K562 (cell line): ENCODE data around the gene MYO18B. TPM values are rescaled to one million over a fixed set of nuclear protein-coding genes. Genes with fewer than 3 reads are reported as not detected.

ENCODE experiments used
- ATAC-seq: fragments of 200-7000 bp; cut with Tn5 transposase; 3 replicates; pipeline ENCODE4 v1.9.1; 2020; ENCODE audit warnings: moderate library complexity
- BruUV-seq: library from RNA; stranded (reverse); fragments of 400-500 nt; replicated peaks from 2 replicates; lab custom pipeline; 2021; lab: Mats Ljungman, UMichigan
- CTCF ChIA-PET: fragments of 300-600 bp; formaldehyde crosslinking; extraction: SDS; loops from one replicate; lab custom pipeline; 2021; ENCODE audit warnings: low intra/inter-chr PET ratio; lab: Yijun Ruan, JAX
- POLR2A ChIA-PET: fragments of 300-600, 350-650 bp; sonication (Branson Sonifier 250); formaldehyde crosslinking; extraction: SDS; loops from one replicate; lab custom pipeline; 2021; ENCODE audit warnings: antibody characterized with exemption, inconsistent platforms; lab: Yijun Ruan, JAX
- DNase-seq, 4 experiments: peaks; one replicate each; pipeline versions ENCODE4 v3.0.0 to v3.0.0-alpha.2; 2011 to 2018; ENCODE audit warnings: low spot score in 3 of 4, mixed read lengths in 3 of 4; ENCODE audit errors: extremely low read depth in 1 of 4
- FAIRE-seq: peaks from 2 replicates; lab custom pipeline; 2011; peaks lifted over from hg19 to GRCh38; lab: Jason Lieb, UNC
- H2AFZ ChIP-seq: 2 replicates; pipeline ENCODE4 v1.6.0; 2011; ENCODE audit warnings: low read depth, low read length, control low read depth, inconsistent platforms
- H3K27ac ChIP-seq: fragments of 200-600 bp; 3 replicates; pipeline ENCODE4 v1.8.0; 2011; ENCODE audit warnings: low read depth, mild to moderate bottlenecking, control low read depth, inconsistent platforms, low read length, moderate library complexity, mixed read lengths; ENCODE audit errors: extremely low read depth
- H3K27me3 ChIP-seq, 2 experiments: fragments of 300-600 bp in 1 of 2; 2 replicates in 1 of 2; 3 replicates in 1 of 2; pipeline versions ENCODE4 v1.6.0 to v1.8.0; 2011; ENCODE audit warnings: inconsistent platforms in 2 of 2, low read length in 2 of 2, mild to moderate bottlenecking in 1 of 2, mixed read lengths in 1 of 2, moderate library complexity in 1 of 2; ENCODE audit not compliant: control insufficient read depth in 2 of 2, insufficient read depth in 2 of 2
- H3K36me3 ChIP-seq: fragments of 300-600 bp; 3 replicates; pipeline ENCODE4 v1.8.0; 2011; ENCODE audit warnings: mild to moderate bottlenecking, low read length, inconsistent platforms; ENCODE audit not compliant: control insufficient read depth, insufficient read depth
- H3K4me1 ChIP-seq, 2 experiments: fragments of 200-600 bp in 1 of 2; replicated peaks in 1 of 2; 2 replicates in 1 of 2; 3 replicates in 1 of 2; pipeline versions ENCODE4 v1.5.1 to v1.8.0; 2011; ENCODE audit warnings: inconsistent platforms in 2 of 2, low read length in 2 of 2, mild to moderate bottlenecking in 1 of 2, mixed read lengths in 1 of 2, moderate library complexity in 1 of 2; ENCODE audit not compliant: control insufficient read depth in 2 of 2, insufficient read depth in 2 of 2
- H3K4me2 ChIP-seq: 2 replicates; pipeline ENCODE4 v1.6.1; 2011; ENCODE audit warnings: low read length, control low read depth, inconsistent platforms, mixed read lengths; ENCODE audit not compliant: insufficient read depth
- H3K4me3 ChIP-seq: fragments of 200-600 bp; sonication (generic), shearing (Covaris generic); 2 replicates; pipeline ENCODE4 v1.5.1; 2016; ENCODE audit warnings: control low read depth, inconsistent platforms
- H3K79me2 ChIP-seq: fragments of 200-600 bp; 3 replicates; pipeline ENCODE4 v1.8.0; 2011; ENCODE audit warnings: low read length, inconsistent platforms; ENCODE audit not compliant: control insufficient read depth, insufficient read depth
- H3K9ac ChIP-seq, 2 experiments: 2 replicates each; pipeline versions ENCODE4 v1.6.0 to v1.6.1; 2011; ENCODE audit warnings: low read depth in 2 of 2, low read length in 2 of 2, control low read depth in 1 of 2, inconsistent platforms in 1 of 2, mild to moderate bottlenecking in 1 of 2, mixed read lengths in 1 of 2; ENCODE audit not compliant: insufficient read depth in 1 of 2
- H3K9me1 ChIP-seq: one replicate; pipeline ENCODE4 v1.6.0; 2011; ENCODE audit warnings: inconsistent platforms, mild to moderate bottlenecking, low read length, moderate library complexity; ENCODE audit not compliant: control insufficient read depth, insufficient read depth
- H3K9me3 ChIP-seq: replicated peaks from 2 replicates; pipeline ENCODE4 v1.5.1; 2011; ENCODE audit warnings: low read depth, low read length, inconsistent platforms; ENCODE audit not compliant: control insufficient read depth, insufficient read depth
- H4K20me1 ChIP-seq: replicated peaks from 2 replicates; pipeline ENCODE4 v1.6.1; 2011; ENCODE audit warnings: low read length, inconsistent platforms, mixed read lengths; ENCODE audit not compliant: control insufficient read depth, insufficient read depth
- ADNP ChIP-seq: fragments of 200-800 bp; sonication (Bioruptor generic); IDR thresholded peaks from 2 replicates; pipeline ENCODE4 v1.6.1; 2016; ENCODE audit warnings: missing genetic modification characterization, missing compliant biosample characterization
- ID3 ChIP-seq, 2 experiments: fragments of 250-450 bp in 1 of 2; fragments of 450-650 bp in 1 of 2; sonication (Bioruptor Pico) in 1 of 2; IDR thresholded peaks; 2 replicates each; pipeline versions ENCODE4 v1.6.1 to v1.8.0; 2016 to 2021; ENCODE audit warnings: mild to moderate bottlenecking in 2 of 2, moderate library complexity in 2 of 2, missing compliant biosample characterization in 1 of 2, missing genetic modification characterization in 1 of 2
- NFIX ChIP-seq: fragments of 250-450 bp; sonication (Bioruptor Pico); IDR thresholded peaks from 2 replicates; pipeline ENCODE4 v1.4.0; 2020; ENCODE audit warnings: low read depth, mild to moderate bottlenecking, moderate library complexity
- POLR2H ChIP-seq: IDR thresholded peaks from 2 replicates; pipeline ENCODE4 v1.6.1; 2016; ENCODE audit warnings: missing genetic modification characterization, low read depth, mild to moderate bottlenecking, control low read depth, missing compliant biosample characterization, moderate library complexity
- PTTG1 ChIP-seq: fragments of 450-650 bp; IDR thresholded peaks from 2 replicates; pipeline ENCODE4 v1.6.1; 2016; ENCODE audit warnings: low read depth, mild to moderate bottlenecking, missing genetic modification characterization, missing compliant biosample characterization
- SREBF2 ChIP-seq: sonication (generic); formaldehyde crosslinking; IDR thresholded peaks from 2 replicates; pipeline ENCODE4 v1.4.0; 2020; ENCODE audit warnings: mild to moderate bottlenecking, missing genetic modification reagents
- XRCC5 ChIP-seq: fragments of 200-400 bp; formaldehyde crosslinking; IDR thresholded peaks from 2 replicates; pipeline ENCODE4 v1.6.1; 2017; ENCODE audit warnings: low read depth, mild to moderate bottlenecking, low read length
- ZNF609 ChIP-seq: sonication (generic); formaldehyde crosslinking; IDR thresholded peaks from 2 replicates; pipeline ENCODE4 v1.8.1; 2023; ENCODE audit warnings: missing genetic modification reagents, mild to moderate bottlenecking, borderline replicate concordance
- WGBS: fragments of 100-300 bp; shearing (Covaris generic); methylation state at CpG from one replicate; pipeline ENCODE4 v1.1.6; 2016; ENCODE audit warnings: low coverage, mixed read lengths; ENCODE audit not compliant: insufficient coverage; ENCODE audit errors: missing lambda C conversion rate; 5-methylcytosine and 5-hydroxymethylcytosine counted together
- in situ Hi-C: fragments of 300-500 bp; cut with MboI; formaldehyde crosslinking; loops from 4 replicates; pipeline ENCODE4 v1.15.0; 2018; ENCODE audit warnings: inconsistent platforms, mixed read lengths
- intact Hi-C: fragments of 100-400 bp; cut with micrococcal nuclease; formaldehyde crosslinking; loops from 2 replicates; pipeline ENCODE4 v1.14.2; 2022
- polyA plus RNA-seq, 8 experiments: library from polyadenylated mRNA; depleted of rRNA in 4 of 8; stranded (reverse) in 5 of 8; unstranded in 3 of 8; fragments of >200 nt; fragmentation: Nextera tagmentation in 2 of 8; fragmentation: Illumina TruSeq in 1 of 8; extraction: Ambion mirVana in 2 of 8; extraction: Trizol in 1 of 8; gene quantifications; 2 replicates each; pipeline versions ENCODE4 v1.2.1 to v1.2.3, GENCODE V29; 2011 to 2014; ENCODE audit warnings: inconsistent platforms in 1 of 8, missing spikeins in 1 of 8
- total RNA-seq, 7 experiments: library from RNA; depleted of rRNA in 6 of 7; stranded (reverse); fragments of >200 nt in 6 of 7; fragmentation: Illumina TruSeq in 2 of 7; extraction: Trizol in 2 of 7; gene quantifications; 2 replicates each; pipeline versions ENCODE4 v1.2.1 to v1.2.3, GENCODE V29; 2011 to 2021; ENCODE audit warnings: low replicate concordance in 1 of 7
- TF ChIP-seq, protein P1 (sequence below): sonication (generic); formaldehyde crosslinking; IDR thresholded peaks from 2 replicates; pipeline ENCODE4 v1.8.0; 2022; ENCODE audit warnings: mild to moderate bottlenecking, missing genetic modification reagents, borderline replicate concordance

Gene MYO18B
- total and polyA plus RNA-seq, 9 of the 15 experiments (the other 6 are each of a cell fraction or from before 2014, with no cell fraction given): 0.06 to 7.0 (median 4.3) TPM

DNA sequence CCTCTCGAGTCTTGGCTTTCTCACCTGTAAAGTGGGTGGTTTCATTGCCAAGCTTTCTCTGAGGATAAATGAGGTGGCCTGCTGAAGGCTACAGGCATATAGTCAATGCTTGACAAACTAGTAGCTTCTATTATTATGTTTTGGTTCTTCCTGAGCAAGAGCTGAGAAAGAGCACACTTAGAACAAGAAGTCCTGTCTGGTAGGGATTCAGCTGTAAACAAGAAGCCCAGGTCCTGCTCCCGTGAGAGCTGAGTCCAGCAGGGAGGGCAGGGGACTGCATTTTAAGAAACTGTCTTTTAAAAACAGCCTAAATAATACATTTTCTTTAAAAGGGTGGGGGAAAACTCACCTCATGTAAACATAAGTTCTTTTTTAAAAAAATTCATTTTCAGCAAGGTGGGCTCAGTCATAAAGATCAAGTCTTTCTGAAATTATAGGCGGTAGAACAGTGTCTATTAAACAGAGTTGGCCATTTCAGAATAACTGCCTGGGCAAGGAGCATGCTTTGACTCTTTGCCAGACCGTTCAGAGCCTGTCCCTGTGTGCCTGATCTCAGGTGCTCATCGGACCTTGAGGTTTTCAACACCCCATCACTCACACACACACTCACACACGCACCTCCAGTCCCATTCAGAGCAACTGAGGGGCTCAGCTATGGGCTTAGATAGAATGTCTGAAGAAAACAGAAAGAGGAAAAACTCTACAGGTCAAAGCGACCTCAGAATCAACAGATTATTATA, 29.2 kb upstream of the MYO18B start:
- Histone ChIP-seq H3K27ac (no peak overlapping the region), H3K9ac (no peak overlapping the region), H3K79me2 (no peaks in the 10 kb centered on the region), H3K36me3 (no peaks in the 10 kb centered on the region), H2AFZ (no peak overlapping the region), H3K4me3 (no peak overlapping the region), H3K4me2 (no peak overlapping the region), H3K9me1 (no peaks in the 10 kb centered on the region), H3K4me1 (no peaks in the 10 kb centered on the region), H4K20me1 (no peaks in the 10 kb centered on the region), H3K9me3 (no peaks in the 10 kb centered on the region), H3K27me3 (no peaks in the 10 kb centered on the region)
- intact Hi-C loops (no loop called here), in situ Hi-C loops (loop anchor here (5.0 kb wide), 1 partner anchor 59 kb away; no protein-coding TSS in a partner anchor)
- FAIRE-seq (no peak), DNase-seq (no peak), ATAC-seq (no peak)
- WGBS: 56% methylated on average over 5 of the region's 7 CpGs
- no TSS peak for BruUV-seq
- ChIA-PET POLR2A (interaction anchor here (0.9 kb wide), 1 partner anchor 12 kb away, joined by 4 read pairs; no protein-coding TSS in a partner anchor), CTCF (no interaction called here)
- TF ChIP-seq POLR2H (tag) (no peak), XRCC5 (no peak), PTTG1 (no peak), ID3 (CRISPR knock-in tag; IDR thresholded peaks at IDR 0.05) (no peak), ID3 (tag; IDR thresholded peaks at IDR 0.05) (no peak), SREBF2 (CRISPR knock-in tag) (no peak), ADNP (tag) (no peak), ZNF609 (CRISPR knock-in tag) (no peak), NFIX (CRISPR knock-in tag) (no peak)
- TF ChIP-seq, protein P1, sequence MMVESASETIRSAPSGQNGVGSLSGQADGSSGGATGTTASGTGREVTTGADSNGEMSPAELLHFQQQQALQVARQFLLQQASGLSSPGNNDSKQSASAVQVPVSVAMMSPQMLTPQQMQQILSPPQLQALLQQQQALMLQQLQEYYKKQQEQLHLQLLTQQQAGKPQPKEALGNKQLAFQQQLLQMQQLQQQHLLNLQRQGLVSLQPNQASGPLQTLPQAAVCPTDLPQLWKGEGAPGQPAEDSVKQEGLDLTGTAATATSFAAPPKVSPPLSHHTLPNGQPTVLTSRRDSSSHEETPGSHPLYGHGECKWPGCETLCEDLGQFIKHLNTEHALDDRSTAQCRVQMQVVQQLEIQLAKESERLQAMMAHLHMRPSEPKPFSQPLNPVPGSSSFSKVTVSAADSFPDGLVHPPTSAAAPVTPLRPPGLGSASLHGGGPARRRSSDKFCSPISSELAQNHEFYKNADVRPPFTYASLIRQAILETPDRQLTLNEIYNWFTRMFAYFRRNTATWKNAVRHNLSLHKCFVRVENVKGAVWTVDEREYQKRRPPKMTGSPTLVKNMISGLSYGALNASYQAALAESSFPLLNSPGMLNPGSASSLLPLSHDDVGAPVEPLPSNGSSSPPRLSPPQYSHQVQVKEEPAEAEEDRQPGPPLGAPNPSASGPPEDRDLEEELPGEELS (CRISPR knock-in tag): no peak
